HL-60 (cell line): ENCODE data around the gene FGA.

Source experiments
- DNase-seq, 2 experiments: peaks; one replicate each; pipeline ENCODE4 v3.0.0-alpha.2; 2010 to 2020; ENCODE audit warnings: low read depth in 1 of 2, low spot score in 1 of 2
- H3K27ac ChIP-seq: fragments of 250-450 bp; sonication (Bioruptor Pico); replicated peaks from 2 replicates; pipeline ENCODE4 v1.5.1; 2020; ENCODE audit warnings: mild to moderate bottlenecking, moderate library complexity
- H3K27me3 ChIP-seq: fragments of 250-450 bp; sonication (Bioruptor Pico); 2 replicates; pipeline ENCODE4 v1.5.1; 2021; ENCODE audit warnings: mild to moderate bottlenecking, moderate library complexity; ENCODE audit not compliant: insufficient read depth, poor library complexity, severe bottlenecking
- H3K4me3 ChIP-seq: replicated peaks from 2 replicates; pipeline ENCODE4 v1.5.1; 2011; ENCODE audit warnings: mild to moderate bottlenecking, control low read depth, low read length; ENCODE audit not compliant: insufficient read depth
- GABPA ChIP-seq: IDR thresholded peaks from 2 replicates; pipeline ENCODE4 v1.6.1; 2012; ENCODE audit warnings: low read depth
- POLR2AphosphoS5 ChIP-seq: IDR thresholded peaks from 2 replicates; pipeline ENCODE4 v1.6.1; 2012; ENCODE audit warnings: low read depth
- REST ChIP-seq: IDR thresholded peaks from 2 replicates; pipeline ENCODE4 v1.6.1; 2012; ENCODE audit warnings: low read depth; ENCODE audit not compliant: insufficient replicate concordance
- SPI1 ChIP-seq: IDR thresholded peaks from 2 replicates; pipeline ENCODE4 v1.6.1; 2012; ENCODE audit warnings: low read depth, mild to moderate bottlenecking, borderline replicate concordance
- TF ChIP-seq, protein P1 (sequence below): IDR thresholded peaks from one replicate; pipeline ENCODE4 v1.5.1; 2011; ENCODE audit warnings: low read length, control low read depth, inconsistent platforms; ENCODE audit not compliant: insufficient read depth

Gene FGA

GRCh38 chr4:154623436-154623835, 32.9 kb upstream of the FGA start:
- Histone ChIP-seq H3K27me3 (peaks cover 7% of the 10 kb centered on the region), H3K4me3 (no peak overlapping the region), H3K27ac (no peak overlapping the region)
- TF ChIP-seq, protein P1, sequence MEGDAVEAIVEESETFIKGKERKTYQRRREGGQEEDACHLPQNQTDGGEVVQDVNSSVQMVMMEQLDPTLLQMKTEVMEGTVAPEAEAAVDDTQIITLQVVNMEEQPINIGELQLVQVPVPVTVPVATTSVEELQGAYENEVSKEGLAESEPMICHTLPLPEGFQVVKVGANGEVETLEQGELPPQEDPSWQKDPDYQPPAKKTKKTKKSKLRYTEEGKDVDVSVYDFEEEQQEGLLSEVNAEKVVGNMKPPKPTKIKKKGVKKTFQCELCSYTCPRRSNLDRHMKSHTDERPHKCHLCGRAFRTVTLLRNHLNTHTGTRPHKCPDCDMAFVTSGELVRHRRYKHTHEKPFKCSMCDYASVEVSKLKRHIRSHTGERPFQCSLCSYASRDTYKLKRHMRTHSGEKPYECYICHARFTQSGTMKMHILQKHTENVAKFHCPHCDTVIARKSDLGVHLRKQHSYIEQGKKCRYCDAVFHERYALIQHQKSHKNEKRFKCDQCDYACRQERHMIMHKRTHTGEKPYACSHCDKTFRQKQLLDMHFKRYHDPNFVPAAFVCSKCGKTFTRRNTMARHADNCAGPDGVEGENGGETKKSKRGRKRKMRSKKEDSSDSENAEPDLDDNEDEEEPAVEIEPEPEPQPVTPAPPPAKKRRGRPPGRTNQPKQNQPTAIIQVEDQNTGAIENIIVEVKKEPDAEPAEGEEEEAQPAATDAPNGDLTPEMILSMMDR = no peak
- no peak for TF ChIP-seq REST
- no peak for TF ChIP-seq SPI1
- TF ChIP-seq GABPA = no peak
- TF ChIP-seq POLR2AphosphoS5 = no peak
- DNase-seq = no peak

DNA sequence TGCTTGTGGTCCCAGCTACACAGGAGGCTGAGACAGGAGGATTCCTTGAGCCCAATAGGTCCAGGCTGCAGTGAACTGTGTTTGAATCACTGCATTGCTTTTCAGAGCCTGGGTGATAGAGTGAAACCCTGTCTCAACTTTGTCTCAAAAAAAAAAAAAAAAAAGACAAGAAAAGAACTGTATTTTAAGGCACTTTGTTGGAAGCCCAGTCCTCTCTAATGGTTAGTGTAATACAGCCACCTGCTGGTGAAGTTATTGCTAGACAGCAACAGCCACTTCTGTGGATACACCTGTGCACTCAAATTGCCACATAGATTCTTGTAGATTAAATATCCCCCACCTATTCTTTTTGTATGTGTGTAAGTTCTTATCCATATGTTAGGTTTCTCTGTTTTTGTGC, 32.1 kb upstream of the FGA start:
- H3K4me3 ChIP-seq = no peak overlapping the region
- no peak overlapping the region for H3K27ac ChIP-seq
- H3K27me3 ChIP-seq = peaks cover 7% of the 10 kb centered on the region
- TF ChIP-seq SPI1 (no peak), GABPA (no peak)
- TF ChIP-seq, protein P1 = peak; percentile 1
- peak in 1 of 2 experiments; percentile 25 for DNase-seq

DNA sequence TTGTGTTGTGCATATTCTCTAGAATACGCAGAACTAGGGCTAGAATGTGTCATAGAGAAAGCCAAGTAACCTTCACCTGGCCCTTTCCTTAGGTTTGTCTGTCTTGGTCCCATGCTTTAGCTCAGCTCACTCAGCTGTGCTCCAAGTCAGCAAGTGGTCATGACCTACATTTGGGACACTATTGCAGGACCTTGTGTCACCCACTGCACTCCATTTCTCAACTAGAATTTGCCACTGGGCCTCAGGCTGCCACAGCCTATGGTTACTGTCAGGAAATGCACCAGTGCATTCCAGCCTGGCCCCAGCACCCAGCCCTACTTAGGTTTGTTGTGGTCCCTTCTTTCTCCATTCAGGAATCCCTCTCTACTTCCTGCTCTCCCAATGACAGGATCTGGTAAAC, 29.6 kb upstream of the FGA start:
- Histone ChIP-seq H3K27ac (no peak overlapping the region), H3K27me3 (peaks cover 6% of the 10 kb centered on the region), H3K4me3 (no peak overlapping the region)
- TF ChIP-seq REST (no peak), POLR2AphosphoS5 (no peak), GABPA (no peak), SPI1 (no peak)
- TF ChIP-seq, protein P1 = no peak
- no peak for DNase-seq

GRCh38 chr4:154618708-154619315, 28.3 kb upstream of the FGA start:
- Histone ChIP-seq H3K27ac (no peak overlapping the region), H3K4me3 (no peak overlapping the region), H3K27me3 (peaks cover 6% of the 10 kb centered on the region)
- TF ChIP-seq REST (no peak), SPI1 (no peak)
- TF ChIP-seq, protein P1 = peak; percentile 22
- DNase-seq = peak in 1 of 2 experiments; percentile 39
